Gastrocnemius medialis (tissue), 4 donors: ENCODE measurements around the gene RINT1.

Experiments used
- POLR2A ChIP-seq, 2 donors: fragments of 450-650 bp; IDR thresholded peaks; one replicate each; pipeline ENCODE4 v1.6.1; 2017; ENCODE audit warnings: antibody characterized with exemption in 2 of 2, mild to moderate bottlenecking in 2 of 2, moderate library complexity in 2 of 2
- TF ChIP-seq, protein P1 (sequence below), 5 experiments: fragments of 450-650 bp in 3 of 5; fragments of 200-600 bp in 2 of 5; sonication (generic) in 2 of 5; IDR thresholded peaks in 4 of 5; conservative IDR thresholded peaks in 1 of 5; 1 replicate in 4 of 5; 2 replicates in 1 of 5; pipeline ENCODE4 v1.5.1; 2016 to 2019; ENCODE audit warnings: antibody characterized with exemption in 5 of 5, mild to moderate bottlenecking in 3 of 5, moderate library complexity in 3 of 5

DNA sequence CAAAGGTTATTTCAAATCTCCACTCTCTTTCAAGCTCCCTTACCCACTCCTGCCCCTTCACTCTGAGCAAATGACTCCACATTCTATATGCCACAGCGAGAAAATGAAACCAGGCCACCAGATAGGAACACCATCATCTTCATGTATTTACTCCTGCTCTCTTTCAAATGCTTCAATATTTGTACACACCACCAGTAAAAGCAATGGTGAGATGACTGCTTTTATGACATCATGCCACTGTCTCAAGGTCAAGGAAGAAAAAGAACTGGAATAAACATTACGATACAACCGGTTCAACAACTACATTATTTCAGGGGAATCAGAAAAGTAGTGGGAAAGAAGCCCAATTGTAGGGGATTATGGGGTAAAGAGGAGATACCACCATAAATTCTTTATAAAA is 42.6 kb upstream of the RINT1 start:
- TF ChIP-seq, protein P1, sequence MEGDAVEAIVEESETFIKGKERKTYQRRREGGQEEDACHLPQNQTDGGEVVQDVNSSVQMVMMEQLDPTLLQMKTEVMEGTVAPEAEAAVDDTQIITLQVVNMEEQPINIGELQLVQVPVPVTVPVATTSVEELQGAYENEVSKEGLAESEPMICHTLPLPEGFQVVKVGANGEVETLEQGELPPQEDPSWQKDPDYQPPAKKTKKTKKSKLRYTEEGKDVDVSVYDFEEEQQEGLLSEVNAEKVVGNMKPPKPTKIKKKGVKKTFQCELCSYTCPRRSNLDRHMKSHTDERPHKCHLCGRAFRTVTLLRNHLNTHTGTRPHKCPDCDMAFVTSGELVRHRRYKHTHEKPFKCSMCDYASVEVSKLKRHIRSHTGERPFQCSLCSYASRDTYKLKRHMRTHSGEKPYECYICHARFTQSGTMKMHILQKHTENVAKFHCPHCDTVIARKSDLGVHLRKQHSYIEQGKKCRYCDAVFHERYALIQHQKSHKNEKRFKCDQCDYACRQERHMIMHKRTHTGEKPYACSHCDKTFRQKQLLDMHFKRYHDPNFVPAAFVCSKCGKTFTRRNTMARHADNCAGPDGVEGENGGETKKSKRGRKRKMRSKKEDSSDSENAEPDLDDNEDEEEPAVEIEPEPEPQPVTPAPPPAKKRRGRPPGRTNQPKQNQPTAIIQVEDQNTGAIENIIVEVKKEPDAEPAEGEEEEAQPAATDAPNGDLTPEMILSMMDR (IDR thresholded peaks at IDR 0.05 in 4 of 5, conservative IDR thresholded peaks at IDR 0.05 in 1 of 5): no peak
- TF ChIP-seq POLR2A (IDR thresholded peaks at IDR 0.05): no peak
